Stimulated activated CD4-positive, alpha-beta T cell treated with anti-CD3 and anti-CD28 coated beads, Interleukin-2, amount 100 ng/mL, for 24 hours (primary cell): ENCODE results near the gene ZXDC.

Experiments
- DNase-seq, 2 donors: peaks; one replicate each; pipeline ENCODE4 v3.0.0-alpha.2; 2020

ZXDC gene

GRCh38 chr3:126472277-126473006, 3.2 kb downstream of the ZXDC start:
- peak in 1 of 2 donors; percentile 7 for DNase-seq

GRCh38 chr3:126469479-126469878, 6.2 kb downstream of the ZXDC start:
- no peak for DNase-seq

- DNase-seq, result no peak
Measured at GRCh38 chr3:126468028-126468891, 7.4 kb downstream of the ZXDC start.

GRCh38 chr3:126467611-126467955, 8.1 kb downstream of the ZXDC start:
- DNase-seq, result no peak

- DNase-seq, result no peak
Measured at GRCh38 chr3:126466886-126467610, 8.6 kb downstream of the ZXDC start.

GRCh38 chr3:126465928-126466544, 9.7 kb downstream of the ZXDC start:
- no peak for DNase-seq

- DNase-seq, result no peak
Measured at GRCh38 chr3:126464997-126465396, 10.7 kb downstream of the ZXDC start.

- no peak for DNase-seq
Measured at GRCh38 chr3:126464494-126464893, 11.2 kb downstream of the ZXDC start.

GRCh38 chr3:126464093-126464492, 11.6 kb downstream of the ZXDC start:
- no peak for DNase-seq

- no peak for DNase-seq
Measured at GRCh38 chr3:126463521-126463920, 12.2 kb downstream of the ZXDC start.

- DNase-seq, result no peak
Measured at GRCh38 chr3:126461450-126462070, 14.1 kb downstream of the ZXDC start.

GRCh38 chr3:126460381-126460780, 15.3 kb downstream of the ZXDC start:
- DNase-seq, result no peak

- no peak for DNase-seq
Measured at GRCh38 chr3:126459763-126460127, 15.9 kb downstream of the ZXDC start.

- no peak for DNase-seq
Measured at GRCh38 chr3:126459111-126459762, 16.5 kb downstream of the ZXDC start.

- no peak for DNase-seq
Measured at GRCh38 chr3:126456766-126457388, 18.8 kb downstream of the ZXDC start.

- no peak for DNase-seq
Measured at GRCh38 chr3:126456211-126456610, 19.5 kb downstream of the ZXDC start.

- DNase-seq, result no peak
Measured at GRCh38 chr3:126454437-126455198, 21.1 kb downstream of the ZXDC start.

GRCh38 chr3:126454025-126454424, 21.7 kb downstream of the ZXDC start:
- no peak for DNase-seq

- no peak for DNase-seq
Measured at GRCh38 chr3:126452213-126452612, 23.5 kb downstream of the ZXDC start.

GRCh38 chr3:126451511-126451910, 24.2 kb downstream of the ZXDC start:
- no peak for DNase-seq

GRCh38 chr3:126450744-126451143, 24.9 kb downstream of the ZXDC start:
- DNase-seq, result no peak
